OCI-LY7 (cell line): ENCODE data around the gene INSC.

Experiments
- CTCF ChIP-seq: fragments of 200-600 bp; sonication (generic); conservative IDR thresholded peaks from 2 replicates; pipeline ENCODE4 v1.5.1; 2014; ENCODE audit warnings: mild to moderate bottlenecking, antibody characterized with exemption, low read length, moderate library complexity, mixed read lengths
- EZH2phosphoT487 ChIP-seq: fragments of 200-600 bp; sonication (generic); IDR thresholded peaks from 2 replicates; pipeline ENCODE4 v1.6.1; 2018; ENCODE audit warnings: low read depth, borderline replicate concordance, mild to moderate bottlenecking, mixed run types, antibody characterized with exemption, low read length, moderate library complexity, mixed read lengths

GRCh38 chr11:15202626-15203025 is 87.9 kb downstream of the INSC start:
- TF ChIP-seq CTCF (no peak), EZH2phosphoT487 (no peak)
